Amniotic epithelial cell (primary cell): ENCODE results near the gene GNG7.
"Not testable (repeated sequence)": the region's sequence is repeated elsewhere in the genome, so short reads cannot be mapped to it uniquely, and the experiment has no call there.

Source experiments
- DNase-seq: peaks from one replicate; pipeline ENCODE4 v3.0.0-alpha.2; 2010; ENCODE audit warnings: low read depth

Gene GNG7

DNA sequence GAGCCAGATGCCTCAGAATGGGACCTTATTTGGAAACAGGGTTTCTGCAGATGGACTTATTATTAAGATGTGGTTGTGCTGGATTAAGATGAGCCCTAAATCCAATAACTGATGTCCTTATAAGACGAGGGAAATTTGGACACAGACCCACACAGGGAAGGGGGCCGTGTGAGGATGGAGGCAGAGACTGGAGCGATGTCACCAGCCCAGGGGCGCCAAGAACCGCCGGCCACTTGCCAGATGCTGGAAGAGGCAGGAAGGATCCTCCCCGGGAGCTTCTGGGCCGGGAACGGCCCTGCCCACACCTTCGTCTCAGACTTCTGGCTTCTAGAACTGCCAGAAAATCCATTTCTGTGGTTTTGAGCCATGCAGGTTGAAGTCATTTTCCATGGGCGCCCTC is 26.6 kb downstream of the GNG7 start:
- no peak for DNase-seq

DNA sequence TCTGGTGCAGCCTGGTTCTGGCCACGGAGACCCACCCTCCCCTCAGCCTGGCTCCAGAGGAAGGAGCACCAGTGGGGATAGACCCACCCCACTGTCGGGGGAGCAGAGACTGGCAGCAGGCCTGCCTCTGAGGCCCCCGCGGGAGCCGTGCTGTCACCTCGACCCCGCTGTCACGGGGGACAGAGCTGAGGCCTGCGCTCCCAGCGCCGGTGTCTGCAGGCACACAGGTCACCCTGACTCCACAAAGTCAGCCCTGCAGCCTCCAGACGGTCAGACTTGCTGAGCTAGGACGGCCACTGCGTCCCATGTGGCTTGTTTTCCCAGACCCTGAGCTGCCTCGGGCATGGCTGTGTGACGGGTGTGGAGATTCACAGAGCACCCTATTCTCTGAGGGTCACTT is 32.3 kb downstream of the GNG7 start:
- DNase-seq = no peak

DNA sequence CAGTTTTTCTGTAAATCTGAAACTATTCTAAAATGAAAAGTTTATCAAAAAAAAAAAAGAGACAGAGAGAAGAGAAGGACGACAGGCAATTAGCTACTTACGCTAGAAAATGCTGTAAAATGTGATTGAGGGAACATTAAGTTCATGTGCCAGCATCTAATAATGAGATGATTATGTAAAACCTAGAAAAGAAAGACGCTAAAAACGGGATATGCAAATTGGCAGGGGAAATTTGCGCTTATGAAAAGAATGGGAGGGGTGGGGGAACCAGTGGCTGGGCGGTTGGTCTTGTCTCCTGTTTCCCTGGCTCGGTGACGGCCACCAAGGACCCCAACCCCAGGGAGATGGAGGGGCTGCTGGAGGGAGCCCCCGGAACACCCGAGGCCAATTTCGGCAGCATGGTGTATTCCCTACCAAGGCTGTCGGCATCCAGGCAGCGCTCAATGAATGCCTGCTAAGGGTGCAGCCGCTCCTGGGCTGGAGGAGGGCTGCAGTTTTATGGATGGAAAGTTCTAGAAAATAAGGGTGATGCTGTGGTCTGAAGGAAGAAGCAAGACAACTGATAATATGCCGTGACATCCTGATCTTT is 34.2 kb downstream of the GNG7 start:
- no peak for DNase-seq

DNA sequence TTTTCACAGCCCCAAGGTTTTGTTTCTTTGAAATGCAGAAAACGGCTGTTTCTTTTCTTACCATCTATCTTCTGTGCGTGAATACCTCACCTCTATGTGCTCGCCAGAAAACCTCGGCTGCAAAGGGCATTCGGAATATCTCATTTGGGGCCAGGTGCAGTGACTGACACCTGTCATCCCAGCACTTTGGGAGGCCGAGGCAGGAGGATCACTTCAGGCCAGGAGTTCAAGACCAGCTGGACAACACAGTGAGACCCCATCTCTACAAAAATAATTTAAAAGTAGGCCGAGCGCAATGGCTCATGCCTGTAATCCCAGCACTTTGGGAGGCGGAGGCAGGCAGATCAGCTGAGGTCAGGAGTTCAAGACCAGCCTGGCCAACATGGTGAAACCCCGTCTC is 35.1 kb downstream of the GNG7 start:
- DNase-seq = not testable (repeated sequence)

- DNase-seq = no peak
These were observed 36.0 kb downstream of the GNG7 start for GRCh38 chr19:2666344-2666994.

DNA sequence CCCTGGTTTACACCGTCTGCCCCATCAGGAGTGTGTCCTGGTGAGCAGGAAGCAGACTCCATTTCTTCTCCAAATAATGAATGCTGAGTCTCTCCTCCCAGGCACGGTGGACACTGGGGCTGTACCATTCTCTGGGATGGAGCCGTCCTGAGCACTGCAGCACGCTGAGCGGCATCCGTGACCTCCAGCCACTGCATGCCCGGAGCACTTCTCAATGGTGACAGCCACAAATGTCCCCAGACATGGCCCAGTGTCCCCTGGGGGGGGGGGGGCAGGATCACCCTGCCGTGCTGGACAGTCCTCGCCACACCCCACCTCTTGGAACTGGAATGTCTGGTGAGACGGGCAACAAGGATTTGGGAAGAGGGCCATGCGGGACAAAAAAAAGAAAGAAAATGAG is 37.4 kb downstream of the GNG7 start:
- no peak for DNase-seq

DNA sequence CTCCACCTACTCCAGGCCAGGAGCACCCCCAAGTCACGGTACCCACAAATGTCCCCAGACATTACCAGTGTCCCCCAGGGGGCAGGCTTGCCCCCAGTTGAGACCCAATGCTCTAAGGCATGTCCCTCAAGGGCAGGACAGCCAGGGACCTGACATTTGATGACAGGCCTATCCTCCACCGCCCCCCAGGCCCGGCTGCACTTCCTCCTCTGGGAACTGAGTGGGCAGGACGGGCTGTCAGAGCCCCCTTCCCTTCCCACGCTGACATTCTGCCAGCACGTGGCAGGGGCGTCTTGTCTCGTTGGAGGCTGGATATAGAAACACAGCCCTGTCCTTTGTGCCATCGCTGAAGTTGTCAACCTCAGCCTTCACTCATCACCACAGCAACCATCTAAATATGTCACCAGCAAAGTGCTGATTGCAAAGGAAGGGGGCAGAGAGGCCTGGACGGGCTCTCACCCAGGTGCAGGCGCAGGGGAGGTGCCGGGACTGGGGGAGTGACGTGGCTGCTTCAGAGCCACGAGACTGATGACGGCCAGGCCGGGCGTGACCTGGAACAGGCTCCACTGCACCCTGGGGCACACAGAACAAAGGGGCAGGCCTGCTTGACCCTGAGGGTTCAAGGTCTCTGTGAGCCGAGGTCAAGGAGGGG is 38.4 kb downstream of the GNG7 start:
- no peak for DNase-seq

DNA sequence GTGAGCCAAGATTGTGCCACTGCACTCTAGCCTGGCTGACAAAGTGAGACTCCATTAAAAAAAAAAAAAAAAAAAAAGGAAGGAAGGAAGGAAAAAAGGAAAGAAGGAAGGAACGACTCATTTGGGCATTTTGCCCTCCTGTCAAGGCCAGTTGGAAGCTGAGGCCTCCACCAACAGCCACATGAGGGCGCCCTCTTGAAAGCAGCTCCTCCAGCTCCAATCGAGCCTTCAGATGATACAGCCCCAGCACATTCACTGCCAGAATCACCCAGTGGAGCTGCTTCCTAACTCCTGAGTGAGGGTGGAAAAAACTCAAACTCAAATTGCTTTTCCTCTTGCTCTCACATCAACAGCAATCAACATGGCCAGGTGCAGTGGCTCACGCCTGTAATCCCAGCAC is 40.9 kb downstream of the GNG7 start:
- no peak for DNase-seq

DNA sequence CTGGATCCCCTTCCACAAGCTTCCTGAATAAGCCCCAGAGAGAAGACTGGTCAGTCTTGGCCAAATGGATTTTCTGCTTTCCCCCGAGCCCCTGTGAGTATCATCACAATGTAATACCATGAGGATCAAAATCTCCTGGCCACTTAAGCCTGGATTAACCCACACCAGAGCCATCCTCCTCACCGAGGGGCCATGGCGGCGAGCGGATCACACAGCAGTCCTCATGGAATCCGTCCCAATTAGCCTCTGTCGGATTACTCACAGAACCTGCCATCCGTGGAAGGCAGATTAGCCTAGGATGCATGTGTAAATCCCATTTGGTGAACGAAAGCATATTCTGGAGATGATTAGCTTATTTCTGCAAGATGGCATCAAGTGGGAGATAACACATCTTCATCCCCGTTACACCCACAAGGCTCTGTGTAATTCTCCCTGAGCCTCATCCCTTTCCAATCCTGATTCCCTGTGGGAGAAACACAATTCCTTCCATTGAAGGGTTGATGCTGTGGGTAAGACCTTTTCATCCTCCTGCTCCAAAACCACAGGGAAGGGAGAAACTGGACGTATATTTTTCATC is 42.5 kb downstream of the GNG7 start:
- DNase-seq = no peak

DNA sequence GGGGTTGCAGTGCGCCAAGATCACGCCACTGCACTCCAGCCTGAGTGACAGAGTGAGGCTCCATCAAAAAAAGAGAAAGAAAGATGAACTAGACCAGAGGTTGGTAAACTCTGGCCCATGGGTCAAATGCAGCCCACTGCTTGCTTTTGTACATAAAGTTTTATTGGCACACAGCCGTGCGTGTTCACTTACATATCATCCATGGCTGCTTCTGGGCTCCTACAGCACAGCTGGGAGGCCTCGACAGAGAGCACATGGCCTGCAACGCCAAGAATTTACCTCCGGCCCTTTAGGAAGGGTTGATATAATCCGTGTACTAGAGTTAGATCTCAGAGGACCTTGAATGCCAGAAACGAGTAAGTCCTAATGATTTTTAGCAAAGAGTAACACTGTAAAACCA is 46.0 kb downstream of the GNG7 start:
- no peak for DNase-seq

GRCh38 chr19:2653710-2654707 is 48.5 kb downstream of the GNG7 start:
- DNase-seq = no peak

- DNase-seq = no peak
These were observed 49.3 kb downstream of the GNG7 start for GRCh38 chr19:2653218-2653617.

GRCh38 chr19:2652504-2653099 is 49.9 kb downstream of the GNG7 start:
- no peak for DNase-seq

GRCh38 chr19:2651002-2651733 is 51.3 kb downstream of the GNG7 start:
- DNase-seq = not testable (repeated sequence)

- DNase-seq = no peak
These were observed 52.0 kb downstream of the GNG7 start for GRCh38 chr19:2650515-2650914.

DNA sequence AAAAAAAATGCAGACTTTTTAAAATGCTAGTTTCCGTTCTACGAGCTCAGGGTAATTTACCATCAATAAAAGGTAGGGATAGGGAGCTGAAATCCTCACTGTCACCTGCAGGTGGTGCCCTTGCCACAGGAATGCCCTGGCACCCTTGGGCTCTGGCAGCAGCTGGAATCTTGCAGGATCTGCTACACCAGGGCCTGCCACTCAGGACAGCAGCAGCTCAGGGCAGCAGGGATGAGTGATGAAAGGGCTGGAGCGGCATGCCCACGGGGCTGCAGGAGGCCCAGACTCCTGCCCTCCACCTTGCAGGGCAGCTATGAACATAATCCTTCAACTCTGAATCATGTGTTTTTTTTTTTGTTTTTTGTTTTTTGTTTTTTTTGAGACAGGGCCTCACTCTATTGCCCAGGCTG is 54.0 kb downstream of the GNG7 start:
- DNase-seq = peak; percentile 85

DNA sequence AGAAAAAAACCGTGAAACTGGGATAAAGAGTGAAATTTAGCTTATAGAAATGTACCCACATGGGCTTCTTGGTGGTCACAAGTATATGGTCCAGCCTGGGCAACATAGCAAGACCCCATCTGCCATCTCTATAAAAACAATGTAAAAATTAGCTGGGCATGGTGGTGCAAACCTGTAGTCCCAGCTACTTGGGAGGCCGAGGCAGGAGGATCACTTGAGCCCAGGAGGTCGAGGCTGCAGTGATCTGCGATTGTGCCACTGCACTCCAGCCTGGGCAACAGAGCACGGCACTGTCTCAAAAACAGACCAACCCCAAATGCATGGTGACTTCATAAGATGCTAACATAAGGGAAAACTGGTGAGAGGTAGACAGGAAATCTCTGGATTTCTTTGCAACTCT is 54.4 kb downstream of the GNG7 start:
- DNase-seq = no peak

GRCh38 chr19:2646866-2647535 is 55.5 kb downstream of the GNG7 start:
- DNase-seq = no peak

- no peak for DNase-seq
These were observed 56.7 kb downstream of the GNG7 start for GRCh38 chr19:2645826-2646225.

DNA sequence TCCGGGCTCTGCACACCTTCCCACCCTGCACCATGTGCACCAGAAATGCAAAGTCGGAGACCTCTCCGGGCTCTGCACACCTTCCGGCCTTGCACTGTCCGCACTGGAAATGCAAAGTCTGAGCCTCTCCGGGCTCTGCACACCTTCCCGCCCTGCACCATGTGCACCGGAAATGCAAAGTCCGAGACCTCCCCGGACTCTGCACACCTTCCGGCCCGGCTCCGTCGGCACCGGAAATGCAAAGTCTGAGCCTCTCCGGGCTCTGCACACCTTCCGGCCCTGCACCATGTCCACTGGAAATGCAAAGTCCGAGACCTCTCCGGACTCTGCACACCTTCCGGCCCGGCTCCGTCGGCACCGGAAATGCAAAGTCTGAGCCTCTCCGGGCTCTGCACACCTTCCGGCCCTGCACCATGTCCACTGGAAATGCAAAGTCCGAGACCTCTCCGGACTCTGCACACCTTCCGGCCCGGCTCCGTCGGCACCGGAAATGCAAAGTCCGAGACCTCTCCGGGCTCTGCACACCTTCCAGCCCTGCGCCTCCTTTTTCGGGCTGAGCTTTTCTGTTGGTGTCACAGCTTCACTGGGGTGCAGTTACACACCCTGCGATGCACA is 59.3 kb downstream of the GNG7 start:
- DNase-seq = not testable (repeated sequence)
